GM19372 (cell line): ENCODE data around the gene PRR5.

ENCODE experiments used
- ATAC-seq: cut with Tn5 transposase; IDR thresholded peaks from one replicate; pipeline ENCODE4 v1.9.1; 2021; ENCODE audit warnings: mild to moderate bottlenecking, low read depth, moderate library complexity; ENCODE audit not compliant: unreplicated experiment

The PRR5 gene

DNA sequence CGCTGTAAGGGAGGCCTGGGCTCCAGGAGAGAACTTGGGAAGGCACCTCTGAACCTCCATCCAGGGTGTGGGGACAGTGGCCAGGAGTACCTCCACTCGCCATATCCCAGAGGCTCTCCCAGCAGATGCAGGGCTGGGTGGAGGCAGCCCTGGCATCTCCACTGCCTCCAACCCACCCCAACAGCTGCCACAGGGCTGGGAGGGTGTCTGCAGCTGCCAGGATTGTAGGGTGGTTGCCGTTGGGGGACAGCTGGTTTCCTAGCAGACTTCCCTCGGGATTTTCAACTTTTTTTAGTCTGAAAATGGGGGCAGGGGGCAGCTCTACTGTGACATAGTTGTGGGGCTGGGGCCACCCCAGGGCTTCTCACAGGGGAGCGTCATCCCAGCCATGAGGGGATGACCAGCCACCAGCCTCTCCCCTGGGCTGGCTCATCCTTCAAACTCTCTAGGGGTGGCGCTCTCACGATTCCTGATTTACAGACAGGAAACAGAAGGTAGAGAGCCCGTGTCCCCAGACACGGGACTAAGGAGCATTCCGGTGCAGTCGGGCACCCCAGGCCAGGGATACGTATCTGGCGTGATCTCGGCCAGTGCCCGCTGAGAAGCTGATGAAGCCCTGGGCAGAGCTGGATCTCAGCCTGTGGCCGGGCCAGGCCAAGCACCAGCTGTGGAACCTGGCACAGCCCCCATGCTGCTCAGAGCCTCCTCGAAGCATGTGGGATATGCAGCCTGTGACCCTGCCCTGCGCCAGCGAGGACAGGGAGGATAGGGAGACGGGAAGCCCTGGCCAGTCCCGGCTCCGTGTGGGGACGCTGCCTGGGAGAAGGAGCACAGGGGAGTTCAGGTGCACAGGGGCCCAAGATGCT is 9.9 kb downstream of the PRR5 start:
- ATAC-seq: no peak

DNA sequence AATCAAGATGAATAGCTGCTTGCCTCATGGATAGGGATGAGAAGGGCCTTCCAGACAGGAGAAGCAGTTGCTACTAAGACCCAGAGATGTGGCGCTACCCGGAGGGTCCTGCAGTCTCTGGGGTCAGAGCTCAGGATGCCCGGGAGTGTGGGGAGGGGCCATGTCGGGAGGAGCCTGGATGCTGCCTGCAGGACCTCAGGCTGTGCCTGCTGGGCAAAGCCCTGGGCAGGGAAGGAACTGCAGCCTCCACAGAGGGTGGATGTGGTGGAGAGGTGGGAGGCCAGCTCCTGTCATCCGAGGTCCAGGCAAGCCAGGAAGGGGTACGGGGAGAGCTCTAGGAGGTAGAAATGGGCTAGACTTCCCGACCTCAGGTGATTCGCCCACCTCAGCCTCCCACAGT is 11.0 kb downstream of the PRR5 start:
- no peak for ATAC-seq

DNA sequence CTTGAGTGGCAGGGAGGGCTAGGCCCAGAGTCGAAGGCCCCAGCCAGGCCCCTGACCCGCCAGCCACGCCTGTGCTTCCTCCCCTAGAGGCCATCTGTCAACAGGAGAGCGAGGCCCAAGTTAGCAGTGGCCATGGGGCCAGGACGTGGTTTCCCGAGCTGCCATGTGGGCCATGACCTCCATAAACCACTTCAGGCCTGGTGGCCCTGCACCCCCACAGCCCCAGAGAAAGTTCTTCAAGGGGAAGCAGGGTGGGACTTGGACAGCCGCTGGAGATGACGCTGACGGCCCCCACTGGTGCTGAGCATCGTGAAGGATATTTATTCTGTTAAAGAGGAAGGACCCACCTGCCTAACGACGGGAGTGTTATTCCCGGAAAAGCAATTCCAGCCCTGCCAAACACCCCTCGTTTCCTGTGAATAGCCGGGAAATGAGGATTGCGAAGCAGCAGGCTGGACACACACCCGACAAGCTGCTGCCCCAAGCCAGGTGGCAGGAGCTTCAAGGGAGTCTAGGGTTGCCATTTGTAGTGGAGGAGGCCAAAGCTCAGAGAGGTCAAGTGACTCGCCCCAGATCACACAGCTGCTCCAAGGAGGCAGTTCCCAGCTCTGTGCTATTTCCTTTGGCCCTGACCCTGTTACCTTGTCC is 12.8 kb downstream of the PRR5 start:
- ATAC-seq: no peak

DNA sequence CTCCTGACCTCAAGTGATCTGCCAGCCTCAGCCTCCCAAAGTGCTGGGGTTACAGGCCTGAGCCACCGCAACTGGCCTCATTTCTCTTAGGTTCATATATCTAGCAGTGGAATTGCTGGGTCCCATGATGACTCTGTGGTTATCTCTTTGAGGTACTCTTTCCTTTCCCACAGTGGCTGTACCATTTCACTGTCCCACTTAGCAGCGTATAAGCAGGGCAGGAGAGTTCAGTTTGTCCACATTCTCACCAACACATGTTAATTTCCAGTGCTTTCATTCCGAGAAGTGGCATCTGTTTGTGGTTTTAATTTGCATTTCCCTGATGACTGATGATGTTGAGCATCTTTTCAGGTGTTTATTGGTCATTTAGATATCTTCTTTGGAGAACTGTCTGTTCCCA is 16.4 kb downstream of the PRR5 start:
- ATAC-seq: no peak

DNA sequence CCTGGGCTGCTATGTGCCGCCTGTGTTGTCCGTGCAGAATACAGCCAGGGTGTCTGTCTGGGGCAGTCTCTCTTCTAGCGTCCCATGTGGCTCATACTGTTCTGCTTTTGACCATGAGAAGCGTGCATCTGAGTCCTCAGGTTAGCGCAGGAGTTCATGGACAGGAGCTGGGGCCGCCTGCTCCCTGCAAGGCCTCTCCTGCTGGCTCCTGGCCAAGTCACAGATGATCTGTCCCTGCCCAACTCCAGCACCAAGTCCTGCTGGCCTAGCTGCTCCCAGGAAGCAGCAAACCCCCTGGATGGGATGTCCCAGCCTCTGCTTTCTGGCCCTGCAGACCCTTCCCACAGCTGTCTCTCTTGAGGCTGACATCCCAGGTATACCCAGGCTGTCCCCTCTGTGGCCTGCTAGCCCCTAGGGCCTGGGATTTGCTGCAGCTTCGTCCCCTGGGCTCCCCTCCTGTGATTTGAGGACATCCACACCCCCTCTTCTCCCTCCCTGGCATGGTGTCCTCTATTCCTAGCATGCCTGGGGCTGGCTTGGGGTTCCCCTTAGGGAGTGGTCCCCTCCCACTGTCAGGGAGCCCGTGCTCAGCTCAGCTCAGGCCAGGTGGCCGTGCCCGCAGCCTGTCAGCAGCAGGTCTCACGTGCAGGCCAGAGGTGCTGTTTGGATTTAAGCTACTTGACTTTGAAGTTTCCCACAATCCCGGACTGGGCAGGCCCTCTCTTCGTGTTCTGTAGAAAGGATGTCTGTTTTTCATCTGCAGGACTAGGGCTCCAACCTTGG is 17.8 kb downstream of the PRR5 start:
- ATAC-seq: no peak

DNA sequence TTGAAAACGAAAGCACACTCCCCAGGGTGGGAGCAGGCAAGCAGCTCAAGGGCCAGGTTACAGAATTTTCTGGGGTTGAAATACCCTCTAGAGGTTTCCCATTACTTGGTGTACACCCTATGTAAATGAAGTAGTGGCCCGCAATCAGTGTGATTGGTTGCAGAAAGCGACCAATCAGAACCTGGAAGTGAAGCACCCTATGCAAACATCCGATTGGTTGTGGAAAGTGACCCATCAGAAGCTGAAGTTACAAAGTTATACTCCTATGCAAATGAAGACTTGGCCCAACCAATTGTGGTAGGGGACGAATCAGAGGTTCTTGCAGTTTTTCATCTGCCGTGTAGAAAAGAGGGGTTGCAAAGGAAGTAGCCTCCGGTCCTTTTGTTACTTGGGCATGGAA is 19.2 kb downstream of the PRR5 start:
- no peak for ATAC-seq

DNA sequence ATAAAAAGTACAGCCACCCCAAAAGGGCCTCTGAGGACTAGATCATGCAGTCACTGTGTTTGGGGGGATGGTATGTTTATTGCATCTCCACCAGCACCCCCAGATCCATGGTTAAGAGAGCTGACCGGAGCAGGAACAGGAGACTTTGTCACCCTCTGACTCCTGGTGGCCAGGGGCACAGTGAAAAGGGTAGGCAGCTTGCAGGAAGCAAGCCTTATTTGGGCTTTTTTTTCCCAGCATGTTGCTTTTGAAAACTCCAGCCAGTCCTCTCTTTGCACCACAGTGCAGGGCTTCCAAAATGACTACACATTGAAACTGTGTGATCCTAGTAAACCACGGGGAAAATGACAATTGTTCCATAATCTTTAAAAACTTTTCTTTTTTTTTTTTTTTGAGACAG is 20.6 kb downstream of the PRR5 start:
- no peak for ATAC-seq

DNA sequence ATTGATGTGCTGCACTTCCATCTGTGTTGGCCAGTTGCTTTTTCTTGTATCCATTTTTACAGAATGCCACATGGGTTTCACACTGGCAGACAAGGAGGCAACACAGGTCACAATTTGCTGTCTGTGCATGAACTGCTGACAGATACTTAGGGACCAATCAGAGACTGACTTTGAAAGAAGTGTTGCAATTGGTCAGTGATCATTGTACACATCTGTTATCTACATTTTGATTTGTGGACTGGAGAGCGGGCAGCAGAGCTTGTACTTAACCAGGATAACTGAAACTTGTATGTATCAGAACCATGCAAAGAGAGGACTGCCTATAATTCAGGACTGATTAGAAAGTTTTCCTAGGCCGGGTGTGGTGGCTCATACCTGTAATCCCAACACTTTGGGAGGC is 21.8 kb downstream of the PRR5 start:
- ATAC-seq: no peak

DNA sequence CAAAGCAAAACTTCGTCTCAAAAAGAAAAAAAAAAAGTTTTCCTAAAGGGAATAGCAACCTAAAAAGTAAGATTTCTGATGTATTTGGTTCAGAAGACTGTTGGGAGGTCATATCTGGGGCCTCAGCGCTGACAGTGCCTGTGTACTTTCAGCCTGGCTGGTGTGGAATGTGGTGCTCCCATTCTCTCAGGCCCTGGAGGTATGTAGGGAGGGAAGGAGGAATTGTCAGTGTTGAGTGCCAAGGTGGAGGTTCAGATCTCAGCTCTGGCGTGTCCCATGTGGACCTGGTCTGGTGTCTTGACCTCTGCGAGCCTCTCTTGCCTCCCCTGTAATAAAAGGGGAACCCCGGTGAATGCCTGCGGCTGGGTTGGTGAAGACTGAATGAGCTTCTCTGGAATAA is 22.4 kb downstream of the PRR5 start:
- no peak for ATAC-seq

DNA sequence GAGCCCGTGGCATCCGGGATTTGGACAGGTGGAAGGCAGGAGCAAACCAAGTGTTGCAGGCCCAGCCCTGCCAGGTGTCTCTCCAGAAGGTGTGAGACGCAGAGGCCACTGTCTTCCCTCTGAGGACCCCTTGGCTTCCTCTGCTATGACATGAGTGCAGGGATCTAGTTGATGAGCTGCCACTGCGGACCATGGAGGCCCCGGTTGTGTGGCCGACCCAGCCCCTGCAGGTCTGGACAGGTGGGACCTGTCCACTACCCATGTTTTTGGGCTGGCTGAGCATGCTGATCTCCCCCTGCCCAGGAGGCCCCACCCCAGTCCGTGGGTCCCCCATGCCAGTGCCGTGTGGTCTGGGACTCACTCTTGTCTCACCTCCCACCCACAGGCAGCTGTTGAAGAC is 22.9 kb downstream of the PRR5 start:
- ATAC-seq: no peak

DNA sequence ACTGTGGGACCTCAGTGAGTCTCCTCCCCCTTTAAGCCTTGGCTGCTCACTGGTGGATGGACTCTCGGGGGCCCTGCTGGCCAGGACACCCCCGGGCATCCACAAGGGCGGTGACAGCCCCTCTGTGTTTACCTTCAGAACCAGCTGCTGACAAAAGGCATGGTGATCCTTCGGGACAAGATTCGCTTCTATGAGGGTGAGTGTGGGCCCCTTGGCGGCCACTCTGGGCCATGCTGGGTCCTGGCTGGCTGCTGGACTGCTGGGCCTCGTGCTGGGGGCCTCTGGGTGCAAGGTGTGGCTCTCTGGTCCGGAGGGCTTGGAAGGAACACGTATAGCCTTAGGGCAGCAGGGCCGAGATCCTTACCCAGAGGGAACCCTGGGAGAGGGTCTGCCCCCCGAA is 24.4 kb downstream of the PRR5 start:
- no peak for ATAC-seq

DNA sequence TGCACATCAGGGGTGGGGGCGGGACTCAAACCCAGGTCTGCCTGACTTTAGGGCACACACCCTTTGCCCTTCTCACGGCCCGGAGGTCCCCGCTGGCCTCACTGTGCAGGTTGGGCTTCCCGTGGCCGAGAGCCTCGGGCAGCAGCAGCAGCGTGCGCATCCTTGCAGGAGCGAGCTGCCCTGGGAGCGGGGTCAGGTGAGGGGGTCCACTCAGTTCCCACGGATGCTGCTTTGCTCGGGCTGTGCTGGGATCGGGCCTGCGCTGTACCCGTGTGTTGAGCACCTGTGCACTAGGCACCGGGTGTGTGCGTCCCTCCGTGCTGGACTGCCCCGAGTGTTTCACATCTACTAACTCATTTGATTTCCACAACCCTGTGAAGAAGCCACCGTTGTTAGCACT is 25.1 kb downstream of the PRR5 start:
- ATAC-seq: no peak

DNA sequence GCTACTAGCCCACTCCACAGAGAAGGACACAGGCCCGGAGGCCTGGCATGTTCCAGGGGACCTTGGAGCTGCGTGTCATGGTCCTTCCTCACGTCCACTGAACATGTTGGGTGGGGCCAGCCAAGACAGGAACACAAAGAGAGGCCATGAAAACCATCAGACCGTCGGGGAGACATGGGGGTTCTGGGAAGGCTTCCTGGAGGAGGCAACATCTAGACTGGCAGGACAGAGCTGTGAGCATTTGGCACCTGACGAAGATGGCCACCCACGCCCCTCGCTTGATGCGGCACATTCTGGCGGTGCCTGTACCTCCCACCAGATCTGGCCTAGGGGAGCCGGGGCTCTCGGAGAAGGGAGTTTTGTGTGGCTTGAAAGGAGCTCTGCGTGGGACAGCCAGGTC is 25.7 kb downstream of the PRR5 start:
- ATAC-seq: no peak

DNA sequence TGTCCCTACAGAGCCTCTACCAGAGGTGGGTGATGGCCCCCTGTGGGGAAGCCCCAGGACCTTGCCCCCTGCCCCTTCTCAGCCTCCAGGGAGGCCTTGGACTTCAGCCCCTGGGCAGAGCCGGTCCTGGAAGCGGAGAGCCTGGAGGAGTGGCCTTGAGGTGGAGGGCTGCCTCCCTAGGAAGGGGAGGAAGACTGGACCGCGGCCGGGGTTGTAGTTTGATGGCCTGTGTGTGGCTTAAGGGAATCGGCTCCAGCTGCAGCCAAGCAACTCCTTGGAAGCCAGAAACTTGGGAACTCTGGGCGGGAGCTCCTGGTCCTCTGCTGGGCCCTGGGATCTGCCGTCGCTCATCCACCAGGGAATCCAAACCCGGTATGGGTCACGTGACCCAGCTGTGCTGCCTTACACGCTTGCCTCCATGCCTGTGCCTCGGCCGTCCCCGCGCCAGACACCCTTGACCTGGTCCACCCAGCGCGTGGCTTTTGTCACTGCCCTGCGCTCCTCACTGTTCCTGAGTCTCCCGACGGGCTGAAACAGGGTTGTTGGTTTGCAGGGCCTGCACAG is 26.8 kb downstream of the PRR5 start:
- ATAC-seq: no peak

DNA sequence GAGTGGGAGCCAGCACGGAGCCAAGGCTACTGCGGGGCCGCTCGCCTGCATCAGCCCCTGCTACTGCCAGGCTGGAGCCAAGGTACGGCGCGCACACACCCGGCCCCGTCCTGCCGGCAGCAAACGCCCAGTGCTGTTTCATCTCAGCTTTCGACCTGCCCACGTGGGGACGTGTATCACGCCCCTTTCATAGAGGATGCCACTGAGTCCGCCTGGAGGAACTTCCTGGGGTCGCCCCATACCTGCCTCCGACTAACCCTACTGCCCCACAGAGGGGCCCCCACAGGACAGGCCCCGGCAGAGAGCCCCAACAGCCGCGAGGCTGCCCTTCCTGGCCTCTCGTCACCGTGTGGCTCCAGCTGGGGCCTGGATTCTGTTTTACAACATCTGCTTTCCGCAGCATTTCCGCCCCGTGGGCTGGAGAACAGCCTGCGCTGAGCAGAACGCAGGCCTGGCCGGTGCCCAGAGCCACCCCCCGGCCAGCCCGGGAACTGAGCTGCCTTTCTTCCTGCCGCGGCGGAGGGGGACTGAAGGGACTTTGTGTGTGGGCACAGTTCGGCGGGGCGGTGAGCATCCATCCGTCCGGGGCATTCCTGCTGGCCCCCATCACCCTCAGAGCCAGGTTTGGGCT is 27.5 kb downstream of the PRR5 start:
- no peak for ATAC-seq

DNA sequence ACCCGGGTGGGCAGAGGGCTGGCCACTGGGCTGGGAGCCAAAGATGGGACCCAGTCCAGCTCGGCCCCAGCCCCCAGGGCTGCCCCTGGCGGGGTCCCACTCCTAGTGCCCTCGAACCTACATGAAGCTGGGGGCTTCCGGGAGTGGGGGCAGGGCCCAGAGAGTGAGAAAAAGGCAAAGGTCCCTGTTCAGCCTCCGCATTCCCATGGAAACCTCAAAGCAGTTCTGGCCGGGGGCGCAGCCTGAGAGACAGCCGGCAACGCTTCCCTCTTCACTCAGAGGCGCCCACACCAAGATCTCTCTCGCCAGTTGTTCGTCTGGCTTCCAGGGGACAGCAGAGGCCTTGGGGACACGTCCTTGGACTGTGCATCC is 28.0 kb downstream of the PRR5 start:
- no peak for ATAC-seq

DNA sequence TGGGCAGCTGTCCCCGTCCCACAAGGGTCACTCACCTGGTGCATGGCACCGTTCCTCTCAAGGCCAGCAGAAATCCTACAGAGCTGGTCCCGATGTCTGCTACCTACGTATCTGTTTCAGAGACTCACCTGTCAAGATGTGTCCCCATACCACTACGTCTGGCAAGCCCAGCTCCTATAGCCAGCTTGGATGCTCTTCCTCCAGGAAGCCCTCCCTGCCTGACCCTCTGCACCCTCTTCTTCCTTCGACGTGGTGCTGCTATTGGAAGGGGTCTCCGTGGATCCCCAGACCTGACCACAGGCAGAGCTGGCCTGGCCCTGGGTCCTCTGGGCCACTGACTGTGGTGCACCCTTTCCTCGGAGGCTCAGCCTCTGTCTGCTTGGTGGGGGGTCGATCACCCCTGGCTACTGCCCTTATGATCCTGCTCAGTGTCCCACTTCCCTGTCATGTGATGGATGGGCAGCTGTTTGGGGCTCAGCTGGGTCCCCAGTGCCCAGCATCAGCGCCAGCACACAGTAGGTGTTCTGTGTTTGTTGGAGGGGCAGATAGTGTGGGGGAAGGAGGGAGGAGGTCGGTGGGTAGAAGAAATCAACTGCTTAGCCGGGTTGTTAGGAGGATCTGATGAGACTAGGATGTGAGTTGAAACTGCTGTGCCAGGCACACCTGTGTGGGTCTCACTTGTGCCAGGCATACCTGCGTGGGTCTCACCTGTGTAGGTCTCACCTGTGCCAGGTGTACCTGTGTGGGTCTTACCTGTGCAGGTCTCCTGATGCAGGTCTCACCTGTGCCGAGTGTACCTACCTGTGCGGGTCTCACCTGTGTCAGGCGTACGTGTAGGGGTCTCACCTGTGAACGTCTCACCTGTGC is 28.7 kb downstream of the PRR5 start:
- no peak for ATAC-seq

DNA sequence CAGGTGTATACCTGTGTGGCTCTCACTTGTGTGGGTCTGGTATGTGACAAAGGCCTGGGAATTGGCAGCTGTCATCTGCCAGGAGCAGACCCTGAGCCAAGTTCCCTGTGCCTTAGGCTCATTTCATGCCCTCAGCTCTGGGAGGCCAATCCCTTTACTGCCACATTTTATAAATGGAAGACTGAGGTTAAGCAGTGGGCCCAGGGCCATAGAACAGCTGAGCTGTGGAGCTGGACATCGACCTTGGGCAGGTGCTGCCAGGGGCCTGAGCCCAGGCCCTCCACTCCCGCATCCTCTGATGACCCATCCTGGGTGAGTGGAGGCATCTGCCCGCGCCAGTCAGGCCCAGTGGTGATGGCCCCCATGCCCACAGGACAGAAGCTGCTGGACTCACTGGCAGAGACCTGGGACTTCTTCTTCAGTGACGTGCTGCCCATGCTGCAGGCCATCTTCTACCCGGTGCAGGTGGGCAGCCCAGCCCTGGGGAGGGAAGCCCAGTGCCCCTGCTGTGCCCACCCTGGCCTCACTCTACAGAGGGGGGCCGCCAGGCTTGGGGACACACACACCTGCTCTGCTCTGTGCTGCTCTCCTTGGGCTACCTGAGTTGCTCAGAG is 29.5 kb downstream of the PRR5 start:
- no peak for ATAC-seq

DNA sequence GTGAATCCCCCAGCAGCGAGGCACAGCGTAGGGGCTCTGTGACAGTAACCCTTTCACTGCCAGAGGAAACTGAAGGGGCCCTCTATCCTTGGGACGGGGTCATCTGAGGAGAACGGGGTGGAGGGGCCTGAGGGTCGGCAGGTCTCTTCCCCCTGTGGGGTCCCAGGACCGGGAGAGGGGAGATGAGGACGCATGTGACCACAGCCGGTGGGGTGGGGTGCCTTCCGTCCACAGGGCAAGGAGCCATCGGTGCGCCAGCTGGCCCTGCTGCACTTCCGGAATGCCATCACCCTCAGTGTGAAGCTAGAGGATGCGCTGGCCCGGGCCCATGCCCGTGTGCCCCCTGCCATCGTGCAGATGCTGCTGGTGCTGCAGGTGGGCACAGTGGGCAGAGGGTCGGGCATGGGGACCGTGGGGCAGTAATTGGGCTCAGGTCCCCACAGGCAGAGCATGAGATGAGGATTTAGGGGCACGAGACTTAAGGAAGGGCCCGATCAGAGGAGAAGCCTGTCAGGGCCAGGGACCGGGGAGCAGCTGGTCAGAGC is 30.1 kb downstream of the PRR5 start:
- no peak for ATAC-seq
